ENCODE data around the gene C11orf16.
"Not testable (repeated sequence)": the region's sequence is repeated elsewhere in the genome, so short reads cannot be mapped to it uniquely, and the experiment has no call there.

The C11orf16 gene

DNA sequence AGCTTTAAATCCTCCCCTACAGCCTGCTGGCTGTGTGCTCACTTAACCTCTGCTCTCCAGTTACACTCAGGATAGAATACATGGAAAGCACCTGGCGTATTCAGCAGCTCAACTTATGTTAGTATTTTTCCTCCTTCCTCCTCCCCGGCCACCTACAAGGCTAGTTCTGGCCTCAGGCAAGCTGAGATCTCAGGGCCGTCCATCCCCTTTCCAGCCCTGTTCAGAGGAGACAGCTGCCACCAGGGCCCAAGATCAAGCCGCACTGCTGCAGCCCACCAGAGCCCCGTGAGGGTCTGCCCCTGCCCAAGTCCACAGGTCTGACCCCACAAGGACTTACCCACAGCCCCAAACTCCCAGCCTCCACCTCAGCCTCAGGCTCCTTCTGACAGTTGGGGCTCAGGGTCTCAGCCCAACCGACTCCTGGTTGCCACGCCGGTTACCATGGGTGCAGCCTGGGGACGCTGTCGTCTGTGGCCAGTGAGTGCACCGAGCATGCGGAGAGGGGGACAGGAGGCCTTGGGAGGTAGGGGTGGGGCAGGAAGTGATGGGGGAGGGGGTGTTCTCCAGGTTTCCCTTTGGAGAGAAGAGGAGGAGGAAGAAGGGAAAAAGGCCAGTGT lies at the start of gene C11orf16:
TSS of gene C11orf16 (minus strand) at position 384 of the 617 bp plus-strand sequence. CDS start 639 bp downstream, outside the sequence.
- DNase-seq = peak; percentile 52

- no peak for DNase-seq
Measured at GRCh38 chr11:8980485-8980884, 47.7 kb upstream of the C11orf16 start.

GRCh38 chr11:8979365-8979764 lies 46.6 kb upstream of the C11orf16 start:
- DNase-seq = not testable (repeated sequence)

GRCh38 chr11:8973121-8973520 lies 40.4 kb upstream of the C11orf16 start:
- no peak for DNase-seq

- DNase-seq = no peak
Measured at GRCh38 chr11:8971924-8972316, 39.2 kb upstream of the C11orf16 start.

DNA sequence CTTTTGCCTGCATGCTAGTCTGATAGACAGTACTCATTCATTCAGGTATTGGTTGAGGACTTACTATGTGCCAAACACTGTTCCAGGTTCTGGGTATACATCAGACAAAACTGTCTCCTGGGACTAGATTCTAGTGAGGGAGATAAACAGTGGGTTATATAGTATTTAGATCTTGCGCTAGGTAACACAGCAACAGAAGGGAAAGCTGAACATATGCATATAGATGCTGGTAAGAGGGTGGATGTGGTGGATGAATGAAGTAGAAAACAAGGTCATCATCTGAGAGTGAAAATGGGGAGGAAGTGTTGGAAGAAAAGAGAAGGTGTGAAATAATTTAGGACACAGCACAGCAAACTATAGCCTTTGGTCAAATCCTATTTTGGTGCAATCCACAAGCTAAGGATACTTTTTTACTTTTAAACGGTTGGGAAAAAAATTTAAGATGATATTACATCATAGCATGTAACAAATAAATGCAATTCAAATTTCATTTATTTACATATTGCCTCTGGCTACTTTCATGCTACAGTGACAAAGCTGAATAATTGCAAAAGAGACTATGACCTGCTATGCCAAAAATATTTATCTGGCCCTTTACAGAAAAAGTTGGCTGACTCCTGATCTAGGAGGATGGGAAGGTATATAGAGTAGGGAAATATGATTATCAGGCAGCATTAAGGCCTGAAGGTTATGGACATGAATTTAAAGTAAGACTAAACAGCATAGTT lies 38.6 kb upstream of the C11orf16 start:
- peak; percentile 24 for DNase-seq

GRCh38 chr11:8967184-8967583 lies 34.4 kb upstream of the C11orf16 start:
- DNase-seq = no peak

DNA sequence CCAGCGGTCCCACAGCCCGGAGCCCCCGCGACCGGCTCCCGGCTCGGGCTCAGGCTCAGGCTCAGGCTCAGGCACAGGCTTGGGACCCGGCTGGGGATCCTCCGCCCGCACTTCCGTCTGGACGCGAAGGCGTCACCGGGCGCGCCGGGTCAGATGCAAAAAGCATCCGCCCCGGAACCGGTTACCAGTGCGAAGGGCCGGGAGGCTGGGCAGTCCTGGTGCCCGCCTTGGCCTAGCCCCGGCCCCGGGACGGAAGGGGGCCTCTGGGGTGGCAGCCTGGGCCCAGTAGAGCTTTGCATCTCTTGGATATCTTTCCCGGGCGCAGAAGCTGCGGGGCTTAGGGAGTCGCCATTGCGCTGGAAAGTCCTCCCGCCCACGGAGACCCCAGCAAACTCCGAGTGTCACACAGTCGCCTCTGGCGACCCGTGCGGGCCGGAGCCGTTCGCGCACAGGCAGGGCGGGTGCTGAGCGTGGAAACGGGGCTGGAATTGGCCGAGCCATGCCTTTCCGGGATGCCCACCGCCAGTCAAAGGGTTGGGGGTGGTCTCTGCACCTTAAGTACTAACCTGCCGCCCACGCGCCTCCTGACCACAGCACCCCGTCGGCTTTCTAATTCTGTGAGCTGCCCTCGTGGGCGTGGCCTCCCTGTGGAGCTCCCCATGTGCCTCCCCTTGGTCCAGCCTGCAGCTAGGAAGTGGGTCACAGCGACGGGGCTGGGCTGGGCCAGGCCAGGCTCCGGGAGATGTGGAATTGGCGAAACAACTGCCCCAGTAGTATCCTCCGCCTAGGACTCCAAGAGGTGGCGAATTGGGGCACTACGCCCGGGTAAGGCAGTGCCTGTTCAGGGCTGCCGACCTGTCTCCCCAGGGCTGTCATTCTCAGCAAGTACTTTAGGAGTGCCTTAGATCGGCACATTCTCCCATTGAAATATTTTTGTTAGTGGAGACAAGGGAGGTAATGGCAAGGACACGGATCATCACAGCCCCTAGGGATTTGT lies 31.9 kb upstream of the C11orf16 start, which contains the start of gene TMEM9B:
TSS of gene TMEM9B (minus strand) at position 119 of the 997 bp plus-strand sequence. CDS start 129 bp downstream, outside the sequence.
- DNase-seq = peak; percentile 81

DNA sequence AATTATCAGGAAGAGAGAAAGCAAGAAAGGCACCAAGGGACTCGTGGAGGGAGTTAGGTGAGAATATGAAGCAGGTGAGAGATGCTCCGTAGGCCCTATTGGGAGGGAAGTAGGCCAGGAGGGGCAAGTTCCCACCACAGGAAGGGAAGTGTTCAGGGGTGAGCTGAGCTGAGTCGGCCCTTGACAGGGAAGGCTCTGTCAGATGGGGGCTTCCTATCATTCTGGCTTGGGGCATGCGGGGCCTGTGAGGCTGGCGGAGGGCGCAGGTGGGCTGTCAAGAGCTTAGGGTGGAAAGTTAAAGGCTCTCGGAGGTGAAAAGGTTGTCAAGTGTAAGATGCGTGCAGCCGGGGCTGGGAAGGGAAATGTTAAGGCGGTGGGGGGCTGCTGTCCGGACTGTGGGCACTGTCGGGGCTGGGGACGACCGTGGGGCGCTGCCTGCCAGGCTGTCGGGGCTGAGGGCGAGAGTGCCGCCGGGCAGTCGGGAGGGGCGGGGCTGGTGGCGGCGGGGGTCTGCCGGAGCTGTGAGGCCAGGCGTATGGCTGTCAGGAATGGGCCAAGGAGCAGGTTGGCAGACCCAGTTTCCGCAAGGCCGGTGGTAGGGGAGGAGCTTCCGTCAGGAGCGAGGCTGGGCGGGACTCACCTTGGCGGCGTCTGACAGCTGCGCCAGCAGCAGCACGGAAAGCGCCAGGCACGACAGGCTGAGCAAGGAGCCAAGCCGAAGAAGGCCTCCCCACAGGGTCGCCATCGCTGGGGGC lies 31.0 kb upstream of the C11orf16 start:
- DNase-seq = peak; percentile 81

DNA sequence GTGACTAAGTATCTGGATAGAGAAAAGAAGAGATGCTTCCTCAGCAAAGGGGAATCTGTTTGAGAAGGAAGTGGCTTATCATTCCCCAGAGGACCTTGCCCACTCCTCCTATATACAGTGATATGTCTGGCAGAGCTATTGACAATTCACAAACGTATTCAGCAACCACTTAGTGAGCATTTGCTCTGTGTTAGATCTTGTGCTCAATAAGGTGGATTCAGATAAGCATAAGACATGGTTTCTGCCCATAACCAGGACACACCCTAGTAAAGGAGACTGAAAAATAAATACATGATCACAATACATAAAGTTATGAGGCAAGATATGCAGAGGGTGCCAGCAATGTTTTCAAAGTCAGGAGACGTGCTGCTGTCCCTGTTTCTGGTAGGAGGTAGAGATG lies 30.1 kb upstream of the C11orf16 start:
- DNase-seq = no peak

GRCh38 chr11:8961401-8961800 lies 28.7 kb upstream of the C11orf16 start:
- DNase-seq = no peak

- DNase-seq = peak; percentile 19
Measured at GRCh38 chr11:8959546-8960166, 26.9 kb upstream of the C11orf16 start.

DNA sequence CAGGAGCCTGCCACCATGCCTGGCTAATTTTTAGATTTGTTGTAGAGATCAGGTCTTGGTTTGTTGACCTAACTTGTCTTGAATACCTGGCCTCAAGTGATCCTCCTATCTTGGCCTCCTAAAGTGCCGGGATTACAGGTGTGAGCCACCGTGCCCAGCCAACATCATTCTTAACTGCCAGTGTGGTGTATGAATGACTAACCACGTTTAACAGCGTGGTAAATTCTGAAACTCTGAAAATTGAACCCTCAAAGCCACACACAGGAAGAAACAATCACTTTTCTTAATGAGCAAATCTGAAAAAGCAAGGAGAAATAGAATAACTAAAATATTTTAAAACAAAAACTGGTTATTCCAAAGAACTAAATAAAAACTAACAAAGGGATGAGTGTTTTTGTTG lies 24.1 kb upstream of the C11orf16 start:
- DNase-seq = no peak

- DNase-seq = no peak
Measured at GRCh38 chr11:8948886-8949285, 16.1 kb upstream of the C11orf16 start.

DNA sequence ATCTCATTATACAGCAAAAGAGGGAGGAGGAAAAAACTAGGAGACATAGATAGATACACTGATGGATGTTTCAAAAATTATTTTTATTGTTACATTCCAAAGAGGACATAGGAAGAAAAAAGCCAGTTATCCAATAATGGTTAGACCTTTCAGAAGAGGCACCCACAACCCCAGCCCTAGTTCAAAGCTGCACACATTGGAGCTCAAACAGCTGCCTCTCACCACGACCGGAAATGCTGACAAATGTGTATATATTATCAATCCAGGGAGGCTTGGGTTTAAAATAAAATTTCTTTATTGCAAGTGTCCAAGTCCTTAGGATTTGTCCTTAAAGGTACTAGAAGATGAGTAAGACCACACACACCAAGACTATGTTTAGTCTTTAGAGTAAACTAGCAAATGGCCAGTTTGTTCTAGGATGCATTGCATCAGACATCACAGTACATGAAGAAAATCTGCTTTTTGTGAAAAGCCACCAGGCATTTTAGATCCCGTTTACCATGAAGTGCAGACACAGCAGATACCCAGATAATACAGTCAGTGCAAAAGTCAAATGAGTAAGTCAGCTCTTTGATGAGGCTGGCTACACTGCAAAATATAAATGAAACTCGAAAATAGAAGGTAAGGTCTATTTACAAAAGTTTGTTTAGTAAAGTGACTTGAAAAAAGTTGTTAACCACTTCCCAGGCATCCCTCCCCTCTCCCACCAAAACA lies 14.6 kb upstream of the C11orf16 start:
- no peak for DNase-seq

GRCh38 chr11:8942518-8943066 lies 9.8 kb upstream of the C11orf16 start, which contains the start of gene ASCL3:
TSS of gene ASCL3 (minus strand) at chr11:8943016. CDS start at chr11:8938161, 4,855 bp downstream.
- DNase-seq = peak; percentile 17

GRCh38 chr11:8941341-8942103 lies 8.8 kb upstream of the C11orf16 start:
- no peak for DNase-seq

GRCh38 chr11:8937659-8938058 lies 4.9 kb upstream of the C11orf16 start:
- DNase-seq = no peak

DNA sequence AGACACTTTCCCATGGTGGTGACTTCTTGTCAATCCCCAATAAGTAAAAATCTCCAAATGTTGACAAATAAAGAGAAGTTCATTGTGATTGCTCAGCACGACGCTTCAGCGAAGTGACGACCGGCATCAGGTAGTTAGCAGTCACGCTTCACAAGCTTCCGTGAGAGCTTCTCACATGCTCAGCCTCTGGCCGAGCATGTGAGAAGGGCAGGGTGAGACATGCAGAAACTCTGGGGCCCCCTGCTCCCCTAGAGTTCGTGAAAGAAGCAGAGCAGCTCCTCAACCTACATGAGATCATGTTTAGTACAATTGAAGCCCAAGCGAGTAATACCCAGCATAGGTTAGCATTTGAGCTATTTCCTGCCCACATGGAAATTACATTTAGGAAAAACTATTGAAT lies 4.4 kb upstream of the C11orf16 start:
- DNase-seq = no peak

- DNase-seq = not testable (repeated sequence)
Measured at GRCh38 chr11:8935789-8936188, 3.0 kb upstream of the C11orf16 start.
